ENCODE measurements around the gene S100PBP. TPM values are rescaled to one million over a fixed set of nuclear protein-coding genes. Genes with fewer than 3 reads are reported as not detected.

S100PBP gene
- total and polyA plus RNA-seq, 2 of the 13 experiments (the other 11 are each of a cell fraction or from before 2014, with no cell fraction given) = 20.4 to 26.1 TPM

DNA sequence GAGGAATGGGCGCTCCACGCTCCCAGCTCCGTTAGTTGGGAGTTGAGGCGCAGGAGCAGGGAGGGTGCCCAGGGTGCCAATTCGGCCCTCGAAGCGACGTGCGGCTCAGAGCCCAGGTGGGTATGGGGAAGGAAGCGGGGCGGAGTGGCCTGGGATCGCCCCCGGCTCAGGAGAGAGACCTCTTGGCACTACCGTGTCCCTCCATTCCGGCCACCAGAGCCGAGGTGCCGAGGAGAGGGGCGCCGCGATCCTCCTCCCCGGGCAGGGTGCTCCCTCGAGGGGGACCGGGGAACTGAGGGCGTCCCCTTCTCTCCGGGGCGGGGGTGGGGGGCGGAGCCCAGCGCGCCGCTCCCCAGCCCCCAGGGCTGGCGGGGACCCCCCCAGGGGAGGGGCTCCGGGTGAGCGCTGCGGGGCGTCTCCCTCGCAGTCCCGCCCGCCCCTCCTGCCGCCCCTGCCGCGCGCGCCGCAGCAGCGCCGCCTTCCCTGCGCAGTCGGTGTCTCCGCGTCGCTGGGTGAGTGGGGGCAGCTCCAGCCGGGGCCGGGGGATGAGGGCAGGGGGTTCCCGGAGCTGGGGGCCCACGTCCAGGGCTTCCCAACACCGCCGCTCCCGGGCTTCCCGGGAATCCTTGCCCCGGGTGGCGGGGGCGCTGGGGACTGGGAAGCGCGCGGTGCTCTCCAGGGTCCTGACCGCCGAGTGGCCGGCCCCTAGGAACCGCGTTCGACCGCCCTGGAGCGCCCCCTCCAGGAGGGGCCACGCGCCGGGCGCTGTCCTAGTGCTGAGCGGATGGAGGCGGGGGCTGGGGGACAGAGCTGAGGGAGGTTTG is 68.8 kb downstream of the S100PBP start, which contains the start of gene HPCA (continued):
- TF ChIP-seq ZNF790 (CRISPR knock-in tag; IDR thresholded peaks at IDR 0.05; ENCODE audit: borderline replicate concordance) (peak; percentile 99), BRD4 (CRISPR knock-in tag; IDR thresholded peaks at IDR 0.05) (no peak), ZSCAN22 (CRISPR knock-in tag; IDR thresholded peaks at IDR 0.05) (peak; percentile 68; the same call in 1 of the 2 replicates), ZEB1 (IDR thresholded peaks at IDR 0.05; ENCODE audit: insufficient replicate concordance, low read depth) (no peak), ZNF264 (CRISPR knock-in tag; IDR thresholded peaks at IDR 0.05) (peak; percentile 87), MXD1 (CRISPR knock-in tag; IDR thresholded peaks at IDR 0.05) (peak; percentile 97), KAT7 (CRISPR knock-in tag; IDR thresholded peaks at IDR 0.05; ENCODE audit: borderline replicate concordance) (no peak), ZFY (CRISPR knock-in tag; IDR thresholded peaks at IDR 0.05) (peak; percentile 48; the same call in 1 of the 2 replicates), ZNF44 (CRISPR knock-in tag; IDR thresholded peaks at IDR 0.05) (peak; percentile 94; the same call in 1 of the 2 replicates), PHF5A (CRISPR knock-in tag; IDR thresholded peaks at IDR 0.05; ENCODE audit: low read depth, unreplicated experiment) (no peak), CREM (IDR thresholded peaks at IDR 0.05) (no peak), CREM (CRISPR knock-in tag; IDR thresholded peaks at IDR 0.05) (peak; percentile 47; the same call in 1 of the 2 replicates), ZNF124 (CRISPR knock-in tag; IDR thresholded peaks at IDR 0.05) (peak; percentile 98), YY1 (IDR thresholded peaks at IDR 0.05; ENCODE audit: insufficient read depth, insufficient replicate concordance, low read depth, low read length) (peak; percentile 38), LCORL (IDR thresholded peaks at IDR 0.05) (no peak), LCORL (CRISPR knock-in tag; IDR thresholded peaks at IDR 0.05) (peak; percentile 56), ZNF501 (CRISPR knock-in tag; IDR thresholded peaks at IDR 0.05) (peak; percentile 88), ZNF761 (CRISPR knock-in tag; conservative IDR thresholded peaks at IDR 0.05) (peak; percentile 96; the same call in 1 of the 2 replicates), ZNF10 (CRISPR knock-in tag; IDR thresholded peaks at IDR 0.05; ENCODE audit: borderline replicate concordance, low read depth) (no peak), SOX13 (IDR thresholded peaks at IDR 0.05) (no peak), SOX13 (CRISPR knock-in tag; conservative IDR thresholded peaks at IDR 0.05 in 1 of 2, IDR thresholded peaks at IDR 0.05 in 1 of 2) (peak in 1 of 2 experiments; percentile 77; a peak in 2 of 4 replicates), NFATC3 (CRISPR knock-in tag; IDR thresholded peaks at IDR 0.05) (peak; percentile 94; the same call in 1 of the 2 replicates), ZBTB7A (CRISPR knock-in tag; IDR thresholded peaks at IDR 0.05) (peak; percentile 91), POGK (CRISPR knock-in tag; conservative IDR thresholded peaks at IDR 0.05) (peak; percentile 98)
- TF ChIP-seq, protein P1, sequence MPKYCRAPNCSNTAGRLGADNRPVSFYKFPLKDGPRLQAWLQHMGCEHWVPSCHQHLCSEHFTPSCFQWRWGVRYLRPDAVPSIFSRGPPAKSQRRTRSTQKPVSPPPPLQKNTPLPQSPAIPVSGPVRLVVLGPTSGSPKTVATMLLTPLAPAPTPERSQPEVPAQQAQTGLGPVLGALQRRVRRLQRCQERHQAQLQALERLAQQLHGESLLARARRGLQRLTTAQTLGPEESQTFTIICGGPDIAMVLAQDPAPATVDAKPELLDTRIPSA (CRISPR knock-in tag; IDR thresholded peaks at IDR 0.05; ENCODE audit: borderline replicate concordance) = peak; percentile 97
- TF ChIP-seq, protein P2, sequence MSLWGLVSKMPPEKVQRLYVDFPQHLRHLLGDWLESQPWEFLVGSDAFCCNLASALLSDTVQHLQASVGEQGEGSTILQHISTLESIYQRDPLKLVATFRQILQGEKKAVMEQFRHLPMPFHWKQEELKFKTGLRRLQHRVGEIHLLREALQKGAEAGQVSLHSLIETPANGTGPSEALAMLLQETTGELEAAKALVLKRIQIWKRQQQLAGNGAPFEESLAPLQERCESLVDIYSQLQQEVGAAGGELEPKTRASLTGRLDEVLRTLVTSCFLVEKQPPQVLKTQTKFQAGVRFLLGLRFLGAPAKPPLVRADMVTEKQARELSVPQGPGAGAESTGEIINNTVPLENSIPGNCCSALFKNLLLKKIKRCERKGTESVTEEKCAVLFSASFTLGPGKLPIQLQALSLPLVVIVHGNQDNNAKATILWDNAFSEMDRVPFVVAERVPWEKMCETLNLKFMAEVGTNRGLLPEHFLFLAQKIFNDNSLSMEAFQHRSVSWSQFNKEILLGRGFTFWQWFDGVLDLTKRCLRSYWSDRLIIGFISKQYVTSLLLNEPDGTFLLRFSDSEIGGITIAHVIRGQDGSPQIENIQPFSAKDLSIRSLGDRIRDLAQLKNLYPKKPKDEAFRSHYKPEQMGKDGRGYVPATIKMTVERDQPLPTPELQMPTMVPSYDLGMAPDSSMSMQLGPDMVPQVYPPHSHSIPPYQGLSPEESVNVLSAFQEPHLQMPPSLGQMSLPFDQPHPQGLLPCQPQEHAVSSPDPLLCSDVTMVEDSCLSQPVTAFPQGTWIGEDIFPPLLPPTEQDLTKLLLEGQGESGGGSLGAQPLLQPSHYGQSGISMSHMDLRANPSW (CRISPR knock-in tag; IDR thresholded peaks at IDR 0.05; ENCODE audit: borderline replicate concordance) = no peak
